ENCODE results near the gene RRAD.
A peak's percentile ranks its signal among the peaks of the same experiment; 100 is the strongest.
"Not testable (repeated sequence)": the region's sequence is repeated elsewhere in the genome, so short reads cannot be mapped to it uniquely, and the experiment has no call there.

The RRAD gene

DNA sequence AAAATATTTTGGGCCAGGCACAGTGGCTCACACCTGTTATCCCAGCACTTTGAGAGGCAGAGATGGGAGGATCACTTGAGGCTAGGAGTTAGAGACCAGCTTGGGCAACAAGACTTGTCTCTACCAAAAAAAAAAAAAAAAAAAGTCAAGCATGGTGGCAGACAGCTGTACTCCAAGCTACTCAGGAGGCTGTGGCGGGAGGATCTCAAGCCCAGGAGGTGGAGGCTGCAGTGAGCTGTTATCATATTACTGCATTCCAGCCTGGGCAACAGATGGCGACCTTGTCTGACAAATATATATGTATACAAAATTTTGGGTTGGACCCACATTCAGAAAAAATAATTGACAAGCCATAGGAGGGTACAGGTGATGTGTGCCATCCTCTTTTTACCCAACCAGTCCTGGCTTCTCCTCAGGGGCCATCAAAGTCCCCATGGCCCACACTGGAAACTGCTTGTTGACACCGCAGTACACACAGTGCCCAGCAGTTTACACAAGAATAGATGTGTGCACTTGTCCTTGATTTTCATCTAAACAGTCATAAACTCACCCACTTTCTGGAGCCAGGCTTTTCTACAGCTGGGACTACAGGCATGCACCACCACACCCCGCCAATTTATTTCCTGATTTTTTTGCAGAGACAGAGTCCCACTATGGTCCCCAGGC, 11.7 kb upstream of the RRAD start:
- TF ChIP-seq, protein P1, sequence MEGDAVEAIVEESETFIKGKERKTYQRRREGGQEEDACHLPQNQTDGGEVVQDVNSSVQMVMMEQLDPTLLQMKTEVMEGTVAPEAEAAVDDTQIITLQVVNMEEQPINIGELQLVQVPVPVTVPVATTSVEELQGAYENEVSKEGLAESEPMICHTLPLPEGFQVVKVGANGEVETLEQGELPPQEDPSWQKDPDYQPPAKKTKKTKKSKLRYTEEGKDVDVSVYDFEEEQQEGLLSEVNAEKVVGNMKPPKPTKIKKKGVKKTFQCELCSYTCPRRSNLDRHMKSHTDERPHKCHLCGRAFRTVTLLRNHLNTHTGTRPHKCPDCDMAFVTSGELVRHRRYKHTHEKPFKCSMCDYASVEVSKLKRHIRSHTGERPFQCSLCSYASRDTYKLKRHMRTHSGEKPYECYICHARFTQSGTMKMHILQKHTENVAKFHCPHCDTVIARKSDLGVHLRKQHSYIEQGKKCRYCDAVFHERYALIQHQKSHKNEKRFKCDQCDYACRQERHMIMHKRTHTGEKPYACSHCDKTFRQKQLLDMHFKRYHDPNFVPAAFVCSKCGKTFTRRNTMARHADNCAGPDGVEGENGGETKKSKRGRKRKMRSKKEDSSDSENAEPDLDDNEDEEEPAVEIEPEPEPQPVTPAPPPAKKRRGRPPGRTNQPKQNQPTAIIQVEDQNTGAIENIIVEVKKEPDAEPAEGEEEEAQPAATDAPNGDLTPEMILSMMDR (IDR thresholded peaks at IDR 0.05; ENCODE audit: insufficient read depth, low read depth, low read length, missing control alignments): no peak
- no peak overlapping the region for H3K4me3 ChIP-seq (ENCODE audit: low read depth, low read length)
- DNase-seq (ENCODE audit: low read depth): no peak

GRCh38 chr16:66936462-66936861, 11.1 kb upstream of the RRAD start:
- DNase-seq (ENCODE audit: low read depth): no peak
- no peak overlapping the region for H3K4me3 ChIP-seq (ENCODE audit: low read depth, low read length)
- TF ChIP-seq, protein P1 (IDR thresholded peaks at IDR 0.05; ENCODE audit: insufficient read depth, low read depth, low read length, missing control alignments): no peak

DNA sequence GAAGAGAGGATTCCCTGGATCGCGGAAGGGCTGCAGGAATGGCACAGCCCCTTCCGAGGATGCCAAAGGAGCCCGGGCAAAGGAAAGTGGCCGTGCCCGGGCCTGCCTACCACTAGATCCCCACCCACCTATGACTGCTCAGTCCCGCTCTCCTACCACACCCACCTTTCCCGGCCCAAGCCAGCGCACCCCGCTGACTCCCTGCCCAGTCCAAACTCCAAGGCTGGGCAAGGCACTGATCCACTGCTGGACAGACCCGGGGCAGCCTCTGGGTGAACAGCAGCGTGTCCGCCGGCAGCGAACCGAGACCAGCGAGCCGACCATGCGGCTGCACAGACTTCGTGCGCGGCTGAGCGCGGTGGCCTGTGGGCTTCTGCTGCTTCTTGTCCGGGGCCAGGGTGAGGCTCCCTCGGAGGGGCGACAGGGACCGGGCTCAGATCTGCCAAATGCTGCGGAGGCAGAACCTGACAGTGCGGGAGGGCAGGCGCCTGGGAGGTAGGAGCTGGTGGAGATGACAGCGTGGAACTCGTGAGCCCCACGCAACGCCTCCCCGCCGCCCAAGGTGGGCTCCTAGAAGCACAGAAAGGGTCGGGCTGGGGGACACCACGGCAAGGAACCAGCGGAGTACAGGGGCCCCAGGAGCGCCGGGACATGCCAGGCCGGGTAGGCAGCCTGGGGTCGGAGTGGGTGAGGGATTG, 10.1 kb upstream of the RRAD start, which contains the start of gene CES2:
Gene CES2 (plus strand): TSS at position 203 of the 698 bp plus-strand sequence. CDS start 120 bp downstream, at position 323.
- TF ChIP-seq, protein P1 (IDR thresholded peaks at IDR 0.05; ENCODE audit: insufficient read depth, low read depth, low read length, missing control alignments): no peak
- H3K4me3 ChIP-seq (ENCODE audit: low read depth, low read length): peak within 1 kb of the TSS; percentile 95
- DNase-seq (ENCODE audit: low read depth): no peak

DNA sequence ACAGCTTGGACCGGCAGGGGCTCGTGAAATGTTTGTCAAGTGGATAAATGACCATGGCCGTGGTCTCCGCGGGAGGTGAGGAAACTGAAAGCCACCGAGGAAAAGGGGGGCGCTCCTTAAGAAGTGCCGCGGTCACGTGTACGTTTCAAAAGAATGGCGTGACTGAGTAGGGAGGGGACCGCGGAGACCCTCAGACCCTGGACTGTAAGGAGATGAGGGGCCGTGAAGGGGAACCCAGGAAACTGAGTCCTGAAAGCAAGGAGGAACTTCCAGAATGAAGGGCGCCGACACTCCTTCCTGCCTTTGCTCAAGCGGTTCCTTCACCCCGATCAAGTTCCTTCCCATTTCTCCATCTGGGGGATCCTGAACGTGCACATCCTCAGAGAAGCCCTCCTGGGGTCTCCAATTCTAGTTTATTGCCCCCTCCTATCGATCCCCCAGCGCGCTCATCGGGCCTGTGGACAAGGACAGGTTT, 9.5 kb upstream of the RRAD start:
- peak overlapping the region; percentile 95 for H3K4me3 ChIP-seq (ENCODE audit: low read depth, low read length)
- DNase-seq (ENCODE audit: low read depth): not testable (repeated sequence)

GRCh38 chr16:66934138-66934838, 9.0 kb upstream of the RRAD start, which contains the start of gene CIAO2B:
TSS of gene CIAO2B (minus strand) at chr16:66934402. CDS start at chr16:66934364, 38 bp downstream.
- TF ChIP-seq, protein P1 (IDR thresholded peaks at IDR 0.05; ENCODE audit: insufficient read depth, low read depth, low read length, missing control alignments): no peak
- H3K4me3 ChIP-seq (ENCODE audit: low read depth, low read length): peak within 1 kb of the TSS; percentile 95
- peak; percentile 91 for DNase-seq (ENCODE audit: low read depth)

DNA sequence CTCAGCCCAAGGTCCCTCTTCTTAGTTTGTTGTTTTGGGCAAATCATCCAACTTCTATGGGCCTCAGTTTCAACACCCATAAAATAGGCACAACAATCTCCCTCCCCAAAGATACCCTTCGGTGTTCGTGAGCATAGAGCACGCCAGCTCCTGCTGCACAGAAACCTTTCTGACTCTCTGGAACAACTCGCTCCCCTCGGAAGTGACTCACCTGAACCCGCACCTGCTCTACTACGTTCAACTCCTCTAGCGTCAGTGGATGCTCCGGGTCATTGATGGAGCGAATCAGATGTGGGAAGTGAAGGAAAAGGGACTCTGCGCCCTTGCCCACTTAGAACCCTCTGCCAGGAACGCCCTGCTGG, 8.4 kb upstream of the RRAD start:
- peak overlapping the region; percentile 95 for H3K4me3 ChIP-seq (ENCODE audit: low read depth, low read length)
- DNase-seq (ENCODE audit: low read depth): no peak
- TF ChIP-seq, protein P1 (IDR thresholded peaks at IDR 0.05; ENCODE audit: insufficient read depth, low read depth, low read length, missing control alignments): no peak

- TF ChIP-seq, protein P1 (IDR thresholded peaks at IDR 0.05; ENCODE audit: insufficient read depth, low read depth, low read length, missing control alignments): no peak
- no peak for DNase-seq (ENCODE audit: low read depth)
- H3K4me3 ChIP-seq (ENCODE audit: low read depth, low read length): no peak overlapping the region
Observed at GRCh38 chr16:66932076-66932475, 6.7 kb upstream of the RRAD start.

All from GM12865 (cell line).